Neural cell (in vitro differentiated cells): ENCODE results near the gene RAC2.

Source experiments
- EP300 ChIP-seq: fragments of 450-650 bp; conservative IDR thresholded peaks from 2 replicates; pipeline ENCODE4 v1.6.1; 2014; ENCODE audit warnings: antibody characterized with exemption, mild to moderate bottlenecking, moderate library complexity; ENCODE audit not compliant: poor library complexity, severe bottlenecking
- EZH2 ChIP-seq: fragments of 200-600, 300-800 bp; shearing (Covaris generic), sonication (generic); IDR thresholded peaks from 2 replicates; pipeline ENCODE4 v1.6.1; 2014; ENCODE audit warnings: antibody characterized with exemption, low read length, borderline replicate concordance, mild to moderate bottlenecking; ENCODE audit not compliant: insufficient read depth, poor library complexity, severe bottlenecking
- MXI1 ChIP-seq: fragments of 450-650 bp; conservative IDR thresholded peaks from 2 replicates; pipeline ENCODE4 v1.6.1; 2014; ENCODE audit warnings: antibody characterized with exemption, mild to moderate bottlenecking; ENCODE audit not compliant: poor library complexity, severe bottlenecking
- POLR2AphosphoS5 ChIP-seq: IDR thresholded peaks from 2 replicates; pipeline ENCODE4 v1.6.1; 2012
- TF ChIP-seq, protein P1 (sequence below): fragments of 450-650 bp; IDR thresholded peaks from 2 replicates; pipeline ENCODE4 v1.5.1; 2014; ENCODE audit warnings: antibody characterized with exemption, mild to moderate bottlenecking, moderate library complexity; ENCODE audit not compliant: poor library complexity, severe bottlenecking

DNA sequence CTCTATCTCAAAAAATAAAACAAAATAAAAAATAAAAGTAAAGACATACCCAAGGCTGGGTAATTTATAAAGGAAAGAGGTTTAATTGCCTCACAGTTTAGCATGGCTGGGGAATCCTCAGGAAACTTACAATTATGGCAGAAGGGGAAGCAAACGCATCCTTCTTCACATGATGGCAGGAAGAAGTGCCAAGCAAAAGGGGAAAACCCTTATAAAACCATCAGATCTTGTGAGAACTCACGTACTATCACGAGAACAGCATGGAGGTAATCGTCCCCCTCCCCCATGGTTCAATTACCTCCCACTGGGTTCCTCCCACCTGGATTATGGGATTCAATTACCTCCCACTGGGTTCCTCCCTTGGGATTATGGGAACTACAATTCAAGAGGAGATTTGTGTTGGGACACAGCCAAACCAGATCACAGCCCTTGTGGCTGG lies 23.5 kb downstream of the RAC2 start:
- TF ChIP-seq, protein P1, sequence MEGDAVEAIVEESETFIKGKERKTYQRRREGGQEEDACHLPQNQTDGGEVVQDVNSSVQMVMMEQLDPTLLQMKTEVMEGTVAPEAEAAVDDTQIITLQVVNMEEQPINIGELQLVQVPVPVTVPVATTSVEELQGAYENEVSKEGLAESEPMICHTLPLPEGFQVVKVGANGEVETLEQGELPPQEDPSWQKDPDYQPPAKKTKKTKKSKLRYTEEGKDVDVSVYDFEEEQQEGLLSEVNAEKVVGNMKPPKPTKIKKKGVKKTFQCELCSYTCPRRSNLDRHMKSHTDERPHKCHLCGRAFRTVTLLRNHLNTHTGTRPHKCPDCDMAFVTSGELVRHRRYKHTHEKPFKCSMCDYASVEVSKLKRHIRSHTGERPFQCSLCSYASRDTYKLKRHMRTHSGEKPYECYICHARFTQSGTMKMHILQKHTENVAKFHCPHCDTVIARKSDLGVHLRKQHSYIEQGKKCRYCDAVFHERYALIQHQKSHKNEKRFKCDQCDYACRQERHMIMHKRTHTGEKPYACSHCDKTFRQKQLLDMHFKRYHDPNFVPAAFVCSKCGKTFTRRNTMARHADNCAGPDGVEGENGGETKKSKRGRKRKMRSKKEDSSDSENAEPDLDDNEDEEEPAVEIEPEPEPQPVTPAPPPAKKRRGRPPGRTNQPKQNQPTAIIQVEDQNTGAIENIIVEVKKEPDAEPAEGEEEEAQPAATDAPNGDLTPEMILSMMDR: no peak
- TF ChIP-seq POLR2AphosphoS5 (no peak), EZH2 (no peak), EP300 (no peak), MXI1 (no peak)
